ENCODE data around the gene JPH4.

Gene JPH4

DNA sequence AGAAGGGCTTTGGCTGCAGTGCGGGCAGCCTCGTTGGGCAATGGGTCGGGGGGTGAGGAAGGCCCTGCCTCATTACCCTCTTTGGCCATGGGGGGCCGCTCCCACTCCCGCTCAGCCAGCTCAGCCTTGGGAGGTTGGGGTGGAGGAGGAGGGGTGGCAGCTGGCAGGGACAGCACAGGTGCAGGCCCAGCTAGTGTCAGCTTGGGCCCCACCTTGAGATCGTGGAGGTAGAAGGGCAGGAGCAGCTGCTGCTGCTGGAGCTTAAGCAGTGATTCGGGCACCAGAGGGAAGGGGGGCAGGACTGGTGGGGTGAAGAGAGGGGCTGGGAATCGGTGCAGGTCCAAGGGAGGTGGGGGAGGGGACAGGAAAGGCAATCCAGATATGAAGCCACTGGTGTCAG lies 53.0 kb downstream of the JPH4 start:
- DNase-seq (ENCODE audit: low read depth) = no peak

DNA sequence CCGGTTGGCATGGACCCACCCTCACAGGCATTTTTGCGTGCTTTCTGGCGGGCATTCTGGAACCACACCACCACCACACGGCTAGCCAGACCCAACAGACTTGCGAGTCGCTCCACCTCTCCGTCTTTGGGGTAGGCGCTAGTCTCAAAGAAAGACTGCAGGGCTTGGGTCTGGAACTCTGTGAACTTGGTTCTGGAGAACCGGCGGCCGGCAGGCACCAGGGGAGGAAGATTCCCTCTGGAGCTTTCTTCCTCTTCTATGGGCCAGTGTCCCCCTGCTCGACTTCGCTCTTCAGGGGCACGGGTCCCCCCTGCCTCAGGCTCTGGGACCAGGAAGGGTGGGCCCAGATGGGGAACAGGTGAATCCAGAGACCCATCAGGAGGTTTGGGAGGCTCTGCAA lies 53.6 kb downstream of the JPH4 start:
- no peak for DNase-seq (ENCODE audit: low read depth)

DNA sequence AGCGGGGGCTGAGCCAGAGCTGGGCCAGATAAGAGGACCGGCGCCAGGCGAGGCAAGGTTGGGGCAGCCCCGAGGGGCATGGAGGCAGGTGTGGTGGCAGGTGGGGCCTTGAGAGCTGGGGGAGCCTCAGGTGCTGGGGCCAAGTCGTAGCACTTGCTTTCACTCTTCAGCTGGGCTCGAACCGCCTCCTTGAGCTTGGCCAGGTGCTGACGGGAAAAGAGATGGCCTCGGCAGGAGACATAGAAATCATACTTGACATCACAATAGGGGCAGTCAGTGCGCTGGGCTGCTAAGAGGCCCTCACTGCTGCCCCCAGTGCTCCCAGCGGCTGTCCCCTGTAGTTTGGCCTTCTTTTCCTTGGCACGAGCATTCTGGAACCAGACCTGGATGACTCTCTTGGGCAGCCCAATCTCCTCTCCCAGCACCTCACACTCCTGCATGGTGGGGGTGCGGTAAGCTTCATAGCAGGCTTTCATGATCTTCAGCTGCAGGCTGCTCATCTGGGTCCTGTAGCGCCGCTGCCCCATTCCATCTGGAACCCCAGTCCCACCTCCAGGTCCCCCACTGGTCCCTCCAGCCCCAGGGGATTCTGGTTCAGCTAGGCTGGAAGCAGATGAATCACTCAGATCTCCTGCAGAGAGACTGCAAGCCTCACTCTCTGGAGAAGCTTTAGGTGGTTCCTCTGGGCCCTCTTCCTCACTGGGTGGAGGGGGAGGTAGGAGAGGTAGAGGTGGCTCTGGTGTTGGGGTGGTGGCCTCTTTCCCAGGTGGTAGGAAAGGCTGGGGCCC lies 55.2 kb downstream of the JPH4 start:
- DNase-seq (ENCODE audit: low read depth) = no peak

DNA sequence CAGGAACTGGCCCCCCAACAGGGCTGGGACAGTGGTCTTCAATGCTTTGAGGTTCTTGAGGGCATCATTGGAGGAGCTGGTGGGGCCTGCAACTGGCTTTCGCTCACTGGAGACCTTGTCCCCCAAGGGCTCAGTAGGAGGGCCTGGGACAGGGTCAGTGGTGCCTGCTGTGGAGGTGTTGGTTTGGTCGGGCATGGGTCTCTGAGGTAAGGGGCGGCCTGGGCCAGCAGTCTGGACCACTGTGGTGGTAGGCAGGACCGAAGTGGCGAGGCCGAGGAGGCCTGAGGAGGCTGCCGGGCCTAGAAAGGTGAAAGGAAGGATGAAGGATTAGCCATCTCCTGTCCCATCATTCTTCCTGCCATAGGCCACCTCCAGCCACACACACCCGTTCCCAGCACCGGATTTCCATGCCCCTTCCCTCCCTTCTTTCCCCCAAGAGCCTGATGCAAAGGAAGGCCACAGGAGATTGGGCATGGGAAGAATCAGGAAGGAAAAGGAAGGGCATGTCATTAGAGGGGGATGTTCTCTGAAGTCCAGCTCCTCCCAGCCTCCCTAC lies 55.9 kb downstream of the JPH4 start:
- no peak for DNase-seq (ENCODE audit: low read depth)

DNA sequence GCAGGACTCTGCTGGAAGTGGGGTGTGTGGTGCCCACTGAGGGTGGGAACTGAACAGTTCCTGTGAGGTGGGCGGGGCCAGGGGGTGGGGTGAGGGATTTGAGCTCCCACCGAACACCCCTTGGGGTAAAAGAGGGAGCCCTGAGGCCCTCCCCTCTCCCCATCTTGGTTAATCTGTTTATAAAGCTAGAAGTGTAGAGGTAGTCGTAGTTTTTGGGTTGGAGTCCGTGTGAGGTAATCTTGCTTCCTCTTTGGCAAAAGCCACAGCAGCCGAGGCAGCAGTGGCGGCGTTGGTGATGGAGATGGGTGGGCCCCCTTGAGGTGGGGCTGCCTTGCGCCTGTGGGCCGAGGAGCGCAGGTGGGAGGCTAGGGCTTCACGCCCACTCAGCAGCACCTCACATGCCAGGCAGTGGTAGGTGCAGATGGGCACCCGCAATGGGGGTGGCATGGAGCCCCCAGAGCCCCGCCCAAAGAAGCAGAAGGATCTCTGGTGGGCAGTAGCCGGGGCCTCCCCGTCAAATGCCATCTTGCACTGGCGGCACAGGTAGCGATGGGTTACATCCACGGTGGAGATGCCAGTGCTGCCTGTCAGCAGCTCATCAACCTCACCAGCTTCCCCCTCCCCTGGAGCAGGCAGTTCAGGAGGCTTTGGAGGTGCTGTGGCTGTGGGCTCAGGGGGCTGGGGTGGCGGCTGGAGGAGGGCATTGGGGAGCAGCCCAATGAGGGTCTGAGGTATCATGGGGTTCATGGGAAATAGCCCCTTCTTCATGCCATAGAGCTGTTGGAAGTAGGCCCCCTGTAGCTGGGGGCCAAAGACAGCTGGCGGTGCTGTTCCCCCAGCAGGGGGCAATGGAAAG lies 56.6 kb downstream of the JPH4 start:
- DNase-seq (ENCODE audit: low read depth) = no peak

DNA sequence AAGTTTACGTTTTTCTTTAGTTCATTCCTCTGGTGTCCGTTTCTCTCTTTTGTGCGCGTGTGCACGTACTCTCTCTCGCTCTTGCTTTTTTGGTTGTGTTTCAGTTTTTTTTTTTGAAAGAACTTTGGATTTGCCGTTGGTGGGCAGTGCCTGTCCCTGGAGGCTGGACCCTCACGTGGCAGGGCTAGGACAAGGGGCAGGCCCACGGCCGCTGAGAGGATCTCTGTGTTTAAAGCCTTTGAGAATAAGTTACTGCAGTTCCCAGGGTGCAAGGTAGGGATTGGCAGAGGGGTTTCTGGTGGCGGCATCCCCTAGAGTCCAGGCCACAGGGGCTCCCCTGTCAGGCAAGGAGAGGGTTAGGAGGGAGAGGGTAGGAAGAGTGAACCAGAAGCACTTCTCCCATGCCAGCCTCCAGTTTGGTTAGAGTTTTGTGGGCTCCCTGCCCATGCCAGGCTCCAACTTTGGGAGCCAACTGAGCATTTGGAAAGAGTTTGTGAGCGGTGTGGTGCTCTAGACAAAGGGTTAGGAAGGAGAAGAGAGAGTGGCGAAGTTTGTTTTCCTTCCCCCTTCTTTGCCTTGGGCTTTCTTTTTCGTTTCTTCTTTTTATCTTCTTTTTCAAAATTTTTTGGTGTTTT lies 57.6 kb downstream of the JPH4 start:
- DNase-seq (ENCODE audit: low read depth) = no peak

DNA sequence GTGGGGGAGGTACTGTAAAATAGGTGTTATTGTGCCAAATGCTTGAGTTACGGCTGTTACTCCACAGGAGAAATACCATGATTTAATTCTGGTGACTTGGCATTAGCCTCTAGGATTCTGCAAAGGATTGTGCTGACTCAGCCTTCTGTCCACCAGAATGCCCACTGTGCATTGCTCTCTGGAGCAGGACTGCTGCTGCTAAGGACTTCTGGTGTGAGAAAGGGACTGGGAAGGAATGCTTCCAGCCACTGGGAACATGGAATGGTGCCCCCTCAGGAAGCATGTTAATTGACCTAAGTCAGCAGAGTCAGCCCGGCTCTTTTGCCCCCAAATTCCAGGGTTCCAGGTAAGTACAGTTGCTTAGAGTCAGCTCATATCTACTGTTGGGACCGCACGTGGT lies 59.9 kb downstream of the JPH4 start:
- DNase-seq (ENCODE audit: low read depth) = no peak

Data from GM04503 (cell line).